ENCODE data around the gene PLPPR4.

PLPPR4 gene

GRCh38 chr1:99228153-99228552, 36.1 kb upstream of the PLPPR4 start:
- H3K4me3 ChIP-seq (ENCODE audit: low read depth, low read length) = no peak overlapping the region
- no peak for TF ChIP-seq CTCF (IDR thresholded peaks at IDR 0.05; ENCODE audit: control insufficient read depth, extremely low read depth, insufficient read depth)
- no peak for DNase-seq (ENCODE audit: low read depth)

- no peak for DNase-seq (ENCODE audit: low read depth)
- TF ChIP-seq CTCF (IDR thresholded peaks at IDR 0.05; ENCODE audit: control insufficient read depth, extremely low read depth, insufficient read depth) = no peak
- H3K4me3 ChIP-seq (ENCODE audit: low read depth, low read length) = no peak overlapping the region
Measured at GRCh38 chr1:99229122-99229521, 35.2 kb upstream of the PLPPR4 start.

GRCh38 chr1:99230695-99231094, 33.6 kb upstream of the PLPPR4 start:
- H3K4me3 ChIP-seq (ENCODE audit: low read depth, low read length) = no peak overlapping the region
- TF ChIP-seq CTCF (IDR thresholded peaks at IDR 0.05; ENCODE audit: control insufficient read depth, extremely low read depth, insufficient read depth) = no peak
- no peak for DNase-seq (ENCODE audit: low read depth)

DNA sequence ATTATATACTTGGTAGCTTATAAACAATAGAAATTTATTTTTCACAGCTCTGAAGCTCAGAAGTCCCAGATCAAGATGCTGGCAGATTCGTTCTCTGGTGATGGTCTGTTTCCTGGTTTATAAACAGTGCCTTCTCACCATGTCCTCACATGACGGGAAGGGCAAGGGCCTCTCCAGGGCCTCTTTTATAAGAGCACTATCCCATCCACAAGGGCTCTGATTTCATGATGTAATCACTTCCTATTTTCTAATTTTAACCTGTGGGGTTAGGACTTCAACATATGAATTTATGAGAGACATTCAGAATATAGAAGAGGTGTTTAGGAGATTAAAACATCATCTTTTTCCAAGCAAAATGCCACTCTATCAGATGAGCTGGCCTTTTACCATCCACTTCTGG, 32.1 kb upstream of the PLPPR4 start:
- no peak overlapping the region for H3K4me3 ChIP-seq (ENCODE audit: low read depth, low read length)
- no peak for TF ChIP-seq CTCF (IDR thresholded peaks at IDR 0.05; ENCODE audit: control insufficient read depth, extremely low read depth, insufficient read depth)
- DNase-seq (ENCODE audit: low read depth) = no peak

- no peak for TF ChIP-seq CTCF (IDR thresholded peaks at IDR 0.05; ENCODE audit: control insufficient read depth, extremely low read depth, insufficient read depth)
- no peak for DNase-seq (ENCODE audit: low read depth)
- H3K4me3 ChIP-seq (ENCODE audit: low read depth, low read length) = no peak overlapping the region
Measured at GRCh38 chr1:99233446-99233845, 30.8 kb upstream of the PLPPR4 start.

DNA sequence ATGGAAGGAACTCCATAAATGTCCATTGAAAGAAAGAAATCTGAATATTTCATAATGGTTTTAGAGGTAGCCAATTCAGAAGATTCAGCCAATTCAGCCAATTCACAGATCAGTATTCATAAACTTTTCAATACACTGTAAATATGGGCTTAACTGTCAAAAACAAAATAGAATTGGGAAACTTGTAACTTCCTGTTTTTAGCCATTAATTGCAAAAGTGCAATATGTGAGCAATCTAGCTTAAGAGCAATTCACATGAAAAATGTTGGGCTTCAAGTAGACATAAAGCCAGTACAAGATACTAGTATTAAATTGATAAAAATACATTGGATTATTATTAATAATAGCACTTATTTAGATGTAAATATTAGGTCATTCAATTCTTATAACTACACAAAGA, 27.5 kb upstream of the PLPPR4 start:
- no peak overlapping the region for H3K4me3 ChIP-seq (ENCODE audit: low read depth, low read length)
- TF ChIP-seq CTCF (IDR thresholded peaks at IDR 0.05; ENCODE audit: control insufficient read depth, extremely low read depth, insufficient read depth) = no peak
- DNase-seq (ENCODE audit: low read depth) = no peak

DNA sequence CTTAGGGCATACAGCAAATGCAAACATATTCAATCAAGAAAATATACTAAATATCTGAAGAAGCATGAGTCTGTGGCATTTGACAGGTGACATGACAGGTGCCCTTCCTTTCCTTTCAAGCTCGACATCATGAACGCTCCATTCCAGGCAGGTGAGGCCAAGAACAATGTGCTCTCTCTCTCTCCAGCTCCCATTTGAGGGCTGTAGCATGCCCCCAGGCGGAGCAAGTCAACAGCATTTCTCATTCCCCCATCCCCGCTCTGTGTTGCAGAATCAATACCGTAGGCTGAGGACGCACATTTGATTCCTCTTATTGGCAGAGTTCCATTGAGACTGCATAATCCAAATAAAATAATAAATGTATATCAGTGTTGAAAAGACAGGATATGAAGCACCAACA, 24.6 kb upstream of the PLPPR4 start:
- H3K4me3 ChIP-seq (ENCODE audit: low read depth, low read length) = no peak overlapping the region
- TF ChIP-seq CTCF (IDR thresholded peaks at IDR 0.05; ENCODE audit: control insufficient read depth, extremely low read depth, insufficient read depth) = no peak
- no peak for DNase-seq (ENCODE audit: low read depth)

All from LNCaP clone FGC (cell line).